K562 (cell line): ENCODE measurements around the gene TNNT1. TPM values are rescaled to one million over a fixed set of nuclear protein-coding genes. Genes with fewer than 3 reads are reported as not detected.

Experiments
- ARID3B ChIP-seq: fragments of 250-450 bp; sonication (Bioruptor Pico); IDR thresholded peaks from 2 replicates; pipeline ENCODE4 v1.4.0; 2020; ENCODE audit warnings: borderline replicate concordance
- BMI1 ChIP-seq: fragments of 150-350 bp; IDR thresholded peaks from 2 replicates; pipeline ENCODE4 v1.6.1; 2014; ENCODE audit warnings: low read length
- BRD9 ChIP-seq: fragments of 450-650 bp; IDR thresholded peaks from 2 replicates; pipeline ENCODE4 v1.6.1; 2018; ENCODE audit warnings: low read depth; ENCODE audit not compliant: partially characterized antibody
- CHD4 ChIP-seq: fragments of 200-600 bp; sonication (generic); IDR thresholded peaks from 3 replicates; pipeline ENCODE4 v1.6.1; 2012; ENCODE audit warnings: low read depth, mild to moderate bottlenecking, mixed read lengths, low read length, inconsistent platforms; ENCODE audit not compliant: insufficient read depth, insufficient replicate concordance, poor library complexity, severe bottlenecking
- DPF2 ChIP-seq: fragments of 450-650 bp; IDR thresholded peaks from 2 replicates; pipeline ENCODE4 v1.6.1; 2016
- EWSR1 ChIP-seq: fragments of 450-650 bp; IDR thresholded peaks from 2 replicates; pipeline ENCODE4 v1.6.1; 2018; ENCODE audit warnings: borderline replicate concordance, mild to moderate bottlenecking, low read depth, moderate library complexity; ENCODE audit not compliant: partially characterized antibody
- HDAC3 ChIP-seq: fragments of 450-650 bp; IDR thresholded peaks from 2 replicates; pipeline ENCODE4 v1.6.1; 2018; ENCODE audit warnings: borderline replicate concordance, mild to moderate bottlenecking, moderate library complexity; ENCODE audit not compliant: partially characterized antibody
- KLF16 ChIP-seq: IDR thresholded peaks from 2 replicates; pipeline ENCODE4 v1.6.1; 2016; ENCODE audit warnings: antibody characterized with exemption
- MAFF ChIP-seq: IDR thresholded peaks from 2 replicates; pipeline ENCODE4 v1.6.1; 2012; ENCODE audit warnings: low read length, improper control_type of control experiment
- MAZ ChIP-seq, 2 experiments: fragments of 450-650 bp in 1 of 2; sonication (generic) in 1 of 2; formaldehyde crosslinking; IDR thresholded peaks in 1 of 2; conservative IDR thresholded peaks in 1 of 2; 2 replicates each; pipeline versions ENCODE4 v1.4.0 to v1.5.0; 2020; ENCODE audit warnings: mild to moderate bottlenecking in 1 of 2, missing genetic modification reagents in 1 of 2
- MLLT1 ChIP-seq, 2 experiments: fragments of 450-650 bp; IDR thresholded peaks; 2 replicates each; pipeline ENCODE4 v1.6.1; 2016
- NR2F6 ChIP-seq: fragments of 450-650 bp; formaldehyde crosslinking; IDR thresholded peaks from 2 replicates; pipeline ENCODE4 v1.4.0; 2020; ENCODE audit warnings: mild to moderate bottlenecking
- PHF8 ChIP-seq: fragments of 200-600 bp; sonication (generic); IDR thresholded peaks from 2 replicates; pipeline ENCODE4 v1.6.1; 2012; ENCODE audit warnings: mixed run types, mild to moderate bottlenecking, inconsistent platforms, low read length, moderate library complexity, borderline replicate concordance
- RAD21 ChIP-seq, 2 experiments: fragments of 250-450 bp in 1 of 2; fragments of 450-650 bp in 1 of 2; sonication (Bioruptor Pico) in 1 of 2; formaldehyde crosslinking in 1 of 2; IDR thresholded peaks in 1 of 2; conservative IDR thresholded peaks in 1 of 2; 2 replicates each; pipeline versions ENCODE4 v1.4.0 to v1.8.0; 2020 to 2022; ENCODE audit warnings: mild to moderate bottlenecking in 2 of 2, moderate library complexity in 1 of 2
- THRB ChIP-seq: fragments of 450-650 bp; formaldehyde crosslinking; conservative IDR thresholded peaks from 2 replicates; pipeline ENCODE4 v1.4.0; 2022; ENCODE audit warnings: mild to moderate bottlenecking, missing genetic modification characterization
- ZNF589 ChIP-seq: fragments of 200-800 bp; sonication (Bioruptor generic); IDR thresholded peaks from 2 replicates; pipeline ENCODE4 v1.6.1; 2016; ENCODE audit warnings: low read depth, missing genetic modification characterization, missing compliant biosample characterization
- polyA plus RNA-seq, 8 experiments: library from polyadenylated mRNA; depleted of rRNA in 4 of 8; stranded (reverse) in 5 of 8; unstranded in 3 of 8; fragments of >200 nt; fragmentation: Nextera tagmentation in 2 of 8; fragmentation: Illumina TruSeq in 1 of 8; extraction: Ambion mirVana in 2 of 8; extraction: Trizol in 1 of 8; gene quantifications; 2 replicates each; pipeline versions ENCODE4 v1.2.1 to v1.2.3, GENCODE V29; 2011 to 2014; ENCODE audit warnings: inconsistent platforms in 1 of 8, missing spikeins in 1 of 8
- total RNA-seq, 7 experiments: library from RNA; depleted of rRNA in 6 of 7; stranded (reverse); fragments of >200 nt in 6 of 7; fragmentation: Illumina TruSeq in 2 of 7; extraction: Trizol in 2 of 7; gene quantifications; 2 replicates each; pipeline versions ENCODE4 v1.2.1 to v1.2.3, GENCODE V29; 2011 to 2021; ENCODE audit warnings: low replicate concordance in 1 of 7

Gene TNNT1
- total and polyA plus RNA-seq, 9 of the 15 experiments (the other 6 are each of a cell fraction or from before 2014, with no cell fraction given): 31.8 to 390 (median 227) TPM

- TF ChIP-seq ARID3B (CRISPR knock-in tag): no peak
- peak; percentile 68 for TF ChIP-seq HDAC3
- no peak for TF ChIP-seq EWSR1
- TF ChIP-seq NR2F6: no peak
- no peak for TF ChIP-seq KLF16
- no peak for TF ChIP-seq CHD4
- TF ChIP-seq MAFF: no peak
- TF ChIP-seq MLLT1 (IDR thresholded peaks at IDR 0.05): no peak
- TF ChIP-seq DPF2: peak; percentile 94
- TF ChIP-seq ZNF589 (CRISPR knock-in tag): peak; percentile 14; the same call in 1 of the 2 replicates
- peak; percentile 45; the same call in 1 of the 2 replicates for TF ChIP-seq PHF8
- no peak for TF ChIP-seq RAD21 (CRISPR knock-in tag; conservative IDR thresholded peaks at IDR 0.05 in 1 of 2, IDR thresholded peaks at IDR 0.05 in 1 of 2)
- peak; percentile 27 to 75; a peak in 2 of 4 replicates for TF ChIP-seq MAZ (CRISPR knock-in tag; conservative IDR thresholded peaks at IDR 0.05 in 1 of 2, IDR thresholded peaks at IDR 0.05 in 1 of 2)
- no peak for TF ChIP-seq BMI1
- no peak for TF ChIP-seq BRD9
- no peak for TF ChIP-seq THRB (CRISPR knock-in tag)
Measured at GRCh38 chr19:55158848-55159749, 10.1 kb upstream of the TNNT1 start (continued).
